Measurements from ENCODE around the gene SECTM1.
A peak's percentile ranks its signal among the peaks of the same experiment; 100 is the strongest.

Gene SECTM1

DNA sequence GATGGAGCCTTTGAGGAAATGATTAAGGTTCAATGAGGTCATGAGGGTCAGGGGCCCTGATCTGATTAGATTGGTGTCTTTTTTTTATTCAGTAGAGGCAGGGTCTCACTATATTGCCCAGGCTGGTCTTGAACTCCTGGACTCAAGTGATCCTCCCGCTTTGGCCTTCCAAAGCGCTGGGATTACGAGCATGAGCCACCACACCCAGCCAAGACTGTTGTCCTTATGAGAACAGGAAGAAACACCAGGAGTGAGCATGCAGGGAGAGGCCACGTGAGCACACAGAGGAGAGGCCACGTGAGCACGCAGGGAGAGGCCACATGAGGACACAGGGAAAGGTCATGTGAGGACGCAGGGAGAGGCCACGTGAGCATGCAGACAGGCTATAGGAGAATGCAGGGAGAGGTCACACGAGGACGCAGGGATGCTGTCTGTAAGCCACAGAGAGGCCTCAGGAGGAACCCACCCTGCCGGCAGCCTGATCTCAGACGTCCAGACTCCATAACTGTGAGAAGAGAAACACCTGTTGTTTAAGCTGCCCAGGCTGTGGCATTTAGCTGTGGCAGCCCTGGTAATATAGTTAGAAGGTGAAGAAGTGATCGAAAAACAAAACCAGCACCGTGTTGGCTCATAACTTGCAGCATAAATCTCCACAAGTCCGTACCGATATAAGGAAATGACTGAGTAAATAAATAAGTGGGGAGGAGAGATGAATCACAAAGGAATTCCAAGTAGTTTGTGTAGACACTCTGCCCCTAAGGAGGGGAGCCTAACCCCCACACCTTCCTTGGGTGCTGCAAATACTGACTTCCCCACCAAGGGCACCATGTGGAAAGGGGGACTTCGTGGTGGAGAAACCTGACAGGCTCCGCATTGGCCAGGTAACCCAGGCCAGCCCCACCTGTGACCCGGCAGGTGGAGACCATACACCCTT lies 45.4 kb downstream of the SECTM1 start:
- H3K4me1 ChIP-seq (ENCODE audit: insufficient read depth, poor library complexity, severe bottlenecking) = peaks cover 52% of the 10 kb centered on the region
- ATAC-seq (ENCODE audit: low read depth) = peak; percentile 55
- no peaks in the 10 kb centered on the region for H3K9me3 ChIP-seq (ENCODE audit: severe bottlenecking)
- DNase-seq (ENCODE audit: low spot score) = peak; percentile 96
- H3K4me3 ChIP-seq (ENCODE audit: severe bottlenecking) = no peak overlapping the region
- H3K27ac ChIP-seq (ENCODE audit: poor library complexity, severe bottlenecking) = peak overlapping the region; percentile 99
- TF ChIP-seq, protein P1, sequence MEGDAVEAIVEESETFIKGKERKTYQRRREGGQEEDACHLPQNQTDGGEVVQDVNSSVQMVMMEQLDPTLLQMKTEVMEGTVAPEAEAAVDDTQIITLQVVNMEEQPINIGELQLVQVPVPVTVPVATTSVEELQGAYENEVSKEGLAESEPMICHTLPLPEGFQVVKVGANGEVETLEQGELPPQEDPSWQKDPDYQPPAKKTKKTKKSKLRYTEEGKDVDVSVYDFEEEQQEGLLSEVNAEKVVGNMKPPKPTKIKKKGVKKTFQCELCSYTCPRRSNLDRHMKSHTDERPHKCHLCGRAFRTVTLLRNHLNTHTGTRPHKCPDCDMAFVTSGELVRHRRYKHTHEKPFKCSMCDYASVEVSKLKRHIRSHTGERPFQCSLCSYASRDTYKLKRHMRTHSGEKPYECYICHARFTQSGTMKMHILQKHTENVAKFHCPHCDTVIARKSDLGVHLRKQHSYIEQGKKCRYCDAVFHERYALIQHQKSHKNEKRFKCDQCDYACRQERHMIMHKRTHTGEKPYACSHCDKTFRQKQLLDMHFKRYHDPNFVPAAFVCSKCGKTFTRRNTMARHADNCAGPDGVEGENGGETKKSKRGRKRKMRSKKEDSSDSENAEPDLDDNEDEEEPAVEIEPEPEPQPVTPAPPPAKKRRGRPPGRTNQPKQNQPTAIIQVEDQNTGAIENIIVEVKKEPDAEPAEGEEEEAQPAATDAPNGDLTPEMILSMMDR (IDR thresholded peaks at IDR 0.05; ENCODE audit: poor library complexity, severe bottlenecking) = no peak
- H3K27me3 ChIP-seq (ENCODE audit: insufficient read depth, poor library complexity, severe bottlenecking) = no peaks in the 10 kb centered on the region
- H3K36me3 ChIP-seq (ENCODE audit: low read depth) = no peaks in the 10 kb centered on the region

DNA sequence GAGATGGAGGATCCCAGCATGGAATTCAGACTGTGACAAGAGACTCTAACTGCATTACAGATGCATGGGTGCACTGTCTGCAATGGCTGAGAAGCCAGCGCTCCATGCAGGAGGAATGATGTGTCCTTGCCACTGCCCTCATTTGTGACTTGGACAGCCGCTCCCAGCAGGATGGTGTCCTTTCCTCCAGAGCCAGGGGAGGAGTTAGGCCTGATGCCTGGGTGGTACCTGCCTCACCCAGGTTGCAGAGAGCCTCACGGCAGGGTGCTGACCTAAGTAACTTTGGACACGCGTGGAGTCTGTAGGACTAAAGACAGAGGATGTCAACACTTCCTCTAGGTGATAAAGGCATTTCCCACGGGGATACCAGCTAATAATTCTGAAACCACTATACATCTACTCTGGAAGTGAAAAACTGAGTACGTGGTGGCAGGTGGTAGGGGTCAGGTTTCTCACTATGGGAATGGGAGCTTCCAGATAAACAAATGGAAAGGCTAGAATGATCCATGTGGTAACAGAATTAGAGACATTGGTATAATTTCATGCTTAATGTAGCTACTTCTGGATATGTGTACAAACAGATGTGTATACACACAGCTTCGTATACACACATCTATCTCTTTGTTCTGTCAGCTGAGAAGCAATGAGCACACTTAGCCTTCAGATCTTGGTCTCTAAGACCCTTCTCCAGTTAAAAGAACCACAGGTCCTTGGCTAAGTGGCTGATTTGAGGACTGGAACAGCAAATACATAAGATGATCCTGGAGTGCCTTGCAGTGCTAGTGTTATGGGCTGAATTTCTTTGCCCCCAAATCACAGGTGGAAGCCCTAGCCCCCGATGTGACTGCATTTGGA lies 46.3 kb downstream of the SECTM1 start:
- DNase-seq (ENCODE audit: low spot score) = no peak
- ATAC-seq (ENCODE audit: low read depth) = no peak
- H3K27me3 ChIP-seq (ENCODE audit: insufficient read depth, poor library complexity, severe bottlenecking) = no peaks in the 10 kb centered on the region
- TF ChIP-seq, protein P1 (IDR thresholded peaks at IDR 0.05; ENCODE audit: poor library complexity, severe bottlenecking) = no peak
- H3K27ac ChIP-seq (ENCODE audit: poor library complexity, severe bottlenecking) = peak overlapping the region; percentile 99
- H3K36me3 ChIP-seq (ENCODE audit: low read depth) = no peaks in the 10 kb centered on the region
- H3K4me3 ChIP-seq (ENCODE audit: severe bottlenecking) = no peak overlapping the region
- peaks cover 61% of the 10 kb centered on the region for H3K4me1 ChIP-seq (ENCODE audit: insufficient read depth, poor library complexity, severe bottlenecking)
- H3K9me3 ChIP-seq (ENCODE audit: severe bottlenecking) = no peaks in the 10 kb centered on the region

DNA sequence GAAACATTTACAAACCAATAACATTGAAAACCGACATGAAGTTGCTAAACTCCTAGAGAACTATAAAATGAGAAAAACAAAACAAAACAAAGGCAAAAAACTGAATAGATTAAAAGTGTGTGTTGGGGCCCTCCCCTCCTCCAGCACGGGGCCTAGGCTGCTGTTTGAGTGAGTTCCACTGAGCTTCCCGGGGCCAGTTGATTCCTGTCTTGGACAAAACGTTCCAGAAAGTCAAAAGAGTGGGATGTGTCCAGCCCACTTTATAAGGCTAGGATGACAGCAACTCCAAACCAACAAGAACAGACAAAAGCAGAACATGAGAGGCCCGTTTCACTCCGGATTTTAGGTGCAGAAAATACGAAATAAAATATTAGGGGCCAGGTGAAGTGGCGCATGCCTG lies 48.4 kb downstream of the SECTM1 start:
- DNase-seq (ENCODE audit: low spot score) = no peak
- Histone ChIP-seq H3K4me1 (ENCODE audit: insufficient read depth, poor library complexity, severe bottlenecking) (peaks cover 74% of the 10 kb centered on the region), H3K4me3 (ENCODE audit: severe bottlenecking) (no peak overlapping the region), H3K27me3 (ENCODE audit: insufficient read depth, poor library complexity, severe bottlenecking) (no peaks in the 10 kb centered on the region), H3K9me3 (ENCODE audit: severe bottlenecking) (no peaks in the 10 kb centered on the region), H3K36me3 (ENCODE audit: low read depth) (no peaks in the 10 kb centered on the region), H3K27ac (ENCODE audit: poor library complexity, severe bottlenecking) (peak overlapping the region; percentile 99)
- ATAC-seq (ENCODE audit: low read depth) = no peak; the same call in 2 of the 3 replicates
- TF ChIP-seq, protein P1 (IDR thresholded peaks at IDR 0.05; ENCODE audit: poor library complexity, severe bottlenecking) = no peak

DNA sequence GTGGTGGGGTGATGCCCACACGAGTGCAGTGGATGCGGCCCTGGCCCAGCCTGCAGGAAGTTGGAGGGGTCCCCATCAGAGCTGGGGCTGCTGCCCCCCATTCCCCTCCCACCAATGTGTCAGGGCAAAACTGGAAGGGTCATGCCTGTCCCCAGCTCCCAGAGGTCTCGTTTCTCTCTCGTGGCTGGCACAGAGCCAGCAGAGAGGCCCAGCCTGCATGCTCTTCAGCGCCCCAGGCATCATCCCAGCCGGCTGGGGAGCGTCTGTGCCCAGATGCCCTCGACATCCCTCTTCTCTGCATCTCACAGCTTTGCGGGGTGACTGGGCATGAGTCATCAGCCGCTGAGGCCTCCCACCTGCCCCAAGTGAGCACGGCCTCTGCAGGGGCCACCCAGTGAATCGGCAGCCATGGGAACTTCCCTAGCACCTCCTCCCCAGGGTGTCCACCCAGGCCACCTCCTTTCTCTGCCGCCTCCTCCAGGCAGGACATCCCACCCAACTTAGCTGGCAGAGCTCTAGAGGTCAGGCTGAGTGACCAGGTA lies 50.3 kb downstream of the SECTM1 start:
- TF ChIP-seq, protein P1 (IDR thresholded peaks at IDR 0.05; ENCODE audit: poor library complexity, severe bottlenecking) = no peak
- peaks cover 62% of the 10 kb centered on the region for H3K4me1 ChIP-seq (ENCODE audit: insufficient read depth, poor library complexity, severe bottlenecking)
- no peaks in the 10 kb centered on the region for H3K27me3 ChIP-seq (ENCODE audit: insufficient read depth, poor library complexity, severe bottlenecking)
- ATAC-seq (ENCODE audit: low read depth) (peak; percentile 71), DNase-seq (ENCODE audit: low spot score) (peak; percentile 98)
- H3K36me3 ChIP-seq (ENCODE audit: low read depth) = no peaks in the 10 kb centered on the region
- H3K4me3 ChIP-seq (ENCODE audit: severe bottlenecking) = no peak overlapping the region
- peak overlapping the region; percentile 99 for H3K27ac ChIP-seq (ENCODE audit: poor library complexity, severe bottlenecking)
- H3K9me3 ChIP-seq (ENCODE audit: severe bottlenecking) = no peaks in the 10 kb centered on the region
